Upper lobe of left lung (tissue), 4 donors: ENCODE results near the gene MRPL50.

ENCODE experiments used
- EP300 ChIP-seq, 4 donors: sonication (generic); formaldehyde crosslinking; IDR thresholded peaks; one replicate each; pipeline ENCODE4 v1.5.1; 2017; ENCODE audit warnings: antibody characterized with exemption in 4 of 4, control low read depth in 2 of 4
- POLR2A ChIP-seq, 4 donors: fragments of 450-650 bp; IDR thresholded peaks; one replicate each; pipeline ENCODE4 v1.5.1; 2016 to 2017; ENCODE audit warnings: antibody characterized with exemption in 4 of 4, mild to moderate bottlenecking in 2 of 4
- TF ChIP-seq, protein P1 (sequence below), 6 experiments: fragments of 450-650 bp in 4 of 6; fragments of 200-600 bp in 2 of 6; sonication (generic) in 2 of 6; IDR thresholded peaks; one replicate each; pipeline ENCODE4 v1.5.1; 2016 to 2019; ENCODE audit warnings: antibody characterized with exemption in 6 of 6

DNA sequence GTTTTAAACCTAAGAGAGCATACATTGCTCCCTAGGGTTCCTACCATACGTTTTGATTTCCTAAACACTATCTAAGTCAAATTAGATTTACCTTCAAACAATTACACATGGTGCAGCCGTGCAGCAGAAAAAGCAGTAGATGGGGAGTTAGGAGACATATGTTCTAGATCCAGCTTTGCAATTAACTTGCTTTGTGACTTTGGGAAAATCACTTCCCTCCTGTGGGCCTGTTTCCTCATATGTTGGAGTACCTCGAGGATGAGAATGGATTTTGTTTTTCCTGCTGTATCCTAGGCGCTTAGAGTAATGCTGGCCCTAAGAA, 711 bp downstream of the MRPL50 start:
- TF ChIP-seq, protein P1, sequence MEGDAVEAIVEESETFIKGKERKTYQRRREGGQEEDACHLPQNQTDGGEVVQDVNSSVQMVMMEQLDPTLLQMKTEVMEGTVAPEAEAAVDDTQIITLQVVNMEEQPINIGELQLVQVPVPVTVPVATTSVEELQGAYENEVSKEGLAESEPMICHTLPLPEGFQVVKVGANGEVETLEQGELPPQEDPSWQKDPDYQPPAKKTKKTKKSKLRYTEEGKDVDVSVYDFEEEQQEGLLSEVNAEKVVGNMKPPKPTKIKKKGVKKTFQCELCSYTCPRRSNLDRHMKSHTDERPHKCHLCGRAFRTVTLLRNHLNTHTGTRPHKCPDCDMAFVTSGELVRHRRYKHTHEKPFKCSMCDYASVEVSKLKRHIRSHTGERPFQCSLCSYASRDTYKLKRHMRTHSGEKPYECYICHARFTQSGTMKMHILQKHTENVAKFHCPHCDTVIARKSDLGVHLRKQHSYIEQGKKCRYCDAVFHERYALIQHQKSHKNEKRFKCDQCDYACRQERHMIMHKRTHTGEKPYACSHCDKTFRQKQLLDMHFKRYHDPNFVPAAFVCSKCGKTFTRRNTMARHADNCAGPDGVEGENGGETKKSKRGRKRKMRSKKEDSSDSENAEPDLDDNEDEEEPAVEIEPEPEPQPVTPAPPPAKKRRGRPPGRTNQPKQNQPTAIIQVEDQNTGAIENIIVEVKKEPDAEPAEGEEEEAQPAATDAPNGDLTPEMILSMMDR (IDR thresholded peaks at IDR 0.05) = no peak
- TF ChIP-seq EP300 (IDR thresholded peaks at IDR 0.05) = no peak
- TF ChIP-seq POLR2A (IDR thresholded peaks at IDR 0.05) = no peak
